G401 (cell line): ENCODE results near the gene KLHL3. TPM values are rescaled to one million over a fixed set of nuclear protein-coding genes. Genes with fewer than 3 reads are reported as not detected.

Experiments used
- total RNA-seq: library from RNA; depleted of rRNA; stranded (reverse); fragments of >200 nt; shearing (Covaris generic); gene quantifications from 2 replicates; pipeline ENCODE4 v1.2.3, GENCODE V29; 2014; rRNA removed

The KLHL3 gene
- total RNA-seq, 1 experiment from 2014 or later, result 1.2 TPM

Other genes with a start within 250 kb of the KLHL3 start
- gene SPOCK1, start 236.8 kb downstream of the KLHL3 start, total RNA-seq, result not detected in 2 replicates
- 79.3 and 83.7 TPM in 2 replicates for gene HNRNPA0, start 18.3 kb upstream of the KLHL3 start, total RNA-seq
- not detected in 2 replicates for gene MYOT, start 131.8 kb upstream of the KLHL3 start, total RNA-seq
- not detected in 2 replicates for gene PKD2L2, start 153.4 kb upstream of the KLHL3 start, total RNA-seq